ENCODE data around the gene LAMC1. TPM values are rescaled to one million over a fixed set of nuclear protein-coding genes. Genes with fewer than 3 reads are reported as not detected.

Gene LAMC1
- total RNA-seq, 2 donors from 2014 or later = 39.3 to 141 TPM

DNA sequence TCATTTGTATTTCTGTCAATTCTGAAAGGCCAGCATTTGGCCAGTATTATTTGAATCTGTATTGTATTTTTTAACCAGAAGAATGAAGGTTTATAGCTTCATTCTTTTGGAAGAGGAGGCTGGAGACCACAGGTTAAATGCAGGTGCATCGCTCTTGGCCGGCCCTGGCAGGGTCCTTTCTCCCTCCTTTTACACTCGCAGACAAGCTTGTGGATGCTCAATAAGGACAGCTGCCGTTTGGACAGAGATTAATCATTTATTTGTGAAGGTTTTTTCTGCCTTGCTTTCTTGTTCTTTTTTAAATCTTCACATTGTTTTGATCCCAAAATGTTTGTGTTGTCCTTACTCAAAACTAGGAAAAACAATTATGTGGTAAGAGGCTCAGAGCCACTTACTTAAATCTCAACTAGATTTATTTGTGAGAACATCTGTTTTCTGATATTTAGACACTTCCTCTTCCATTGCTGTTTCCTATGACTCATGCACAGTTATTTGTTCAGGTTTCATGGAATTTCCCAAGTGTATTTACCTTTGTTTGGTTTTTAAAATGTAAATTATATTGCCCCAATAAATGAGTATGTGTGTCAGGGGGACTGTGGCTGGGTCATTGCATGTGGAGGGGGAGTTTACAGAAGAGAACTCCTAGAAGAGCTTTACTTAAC lies 116.2 kb downstream of the LAMC1 start:
- TF ChIP-seq POLR2A (IDR thresholded peaks at IDR 0.05) (no peak), POLR2AphosphoS5 (IDR thresholded peaks at IDR 0.05) (peak; percentile 11)
- H3K36me3 ChIP-seq = no peaks in the 10 kb centered on the region
- H3K27me3 ChIP-seq (replicated peaks; ENCODE audit: insufficient read depth) = no peaks in the 10 kb centered on the region
- no peaks in the 10 kb centered on the region for H3K4me1 ChIP-seq (replicated peaks)
- no peaks in the 10 kb centered on the region for H3K9me3 ChIP-seq
- no peak overlapping the region for H3K4me3 ChIP-seq
- 47% methylated on average over 4 of the region's 4 CpGs for WGBS
- intact Hi-C loops (cut with DNase I) = loop anchor here (5.0 kb wide), 1 partner anchor 117 kb away; the partner anchor contains the start of gene LAMC1
- no peak overlapping the region for H3K27ac ChIP-seq
- DNase-seq (ENCODE audit: low spot score) = no peak

DNA sequence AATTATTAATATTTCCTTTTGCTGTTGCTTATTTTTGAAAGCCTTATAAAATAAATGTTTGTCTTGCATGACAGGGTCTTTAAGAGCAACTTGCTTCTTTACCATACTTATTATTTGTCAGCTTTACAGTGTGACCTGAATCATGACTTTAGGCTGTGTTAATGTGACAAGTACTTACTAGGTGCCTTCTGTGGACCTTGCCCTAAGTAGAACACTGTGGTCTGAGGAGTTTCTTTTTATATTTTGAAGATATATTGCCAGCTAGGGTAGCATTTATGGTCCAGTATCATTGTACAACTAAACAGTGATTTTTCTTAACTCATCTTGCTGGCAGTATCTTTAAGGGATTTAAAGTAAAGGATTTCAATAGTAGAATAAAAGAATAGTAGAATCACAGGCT lies 117.4 kb downstream of the LAMC1 start:
- no peak overlapping the region for H3K27ac ChIP-seq
- DNase-seq (ENCODE audit: low spot score) = no peak
- intact Hi-C loops (cut with DNase I) = loop anchor here (5.0 kb wide), 1 partner anchor 92 kb away; no protein-coding TSS in a partner anchor
- no peak for TF ChIP-seq POLR2AphosphoS5 (IDR thresholded peaks at IDR 0.05)
- no peak for TF ChIP-seq POLR2A (IDR thresholded peaks at IDR 0.05)
- TF ChIP-seq CTCF (IDR thresholded peaks at IDR 0.05) = no peak
- no peaks in the 10 kb centered on the region for H3K9me3 ChIP-seq
- no peaks in the 10 kb centered on the region for H3K36me3 ChIP-seq
- H3K27me3 ChIP-seq (replicated peaks; ENCODE audit: insufficient read depth) = no peaks in the 10 kb centered on the region
- H3K4me3 ChIP-seq = no peak overlapping the region
- H3K4me1 ChIP-seq (replicated peaks) = no peaks in the 10 kb centered on the region

GRCh38 chr1:183142171-183142570 lies 119.0 kb downstream of the LAMC1 start:
- intact Hi-C loops (cut with DNase I) = loop anchor here (5.0 kb wide), 1 partner anchor 90 kb away; no protein-coding TSS in a partner anchor
- H3K36me3 ChIP-seq = no peaks in the 10 kb centered on the region
- H3K27ac ChIP-seq = no peak overlapping the region
- no peaks in the 10 kb centered on the region for H3K9me3 ChIP-seq
- no peaks in the 10 kb centered on the region for H3K4me1 ChIP-seq (replicated peaks)
- TF ChIP-seq CTCF (IDR thresholded peaks at IDR 0.05) = no peak
- no peak for DNase-seq (ENCODE audit: low spot score)
- H3K4me3 ChIP-seq = no peak overlapping the region
- H3K27me3 ChIP-seq (replicated peaks; ENCODE audit: insufficient read depth) = no peaks in the 10 kb centered on the region
- 76% methylated on average over 2 of the region's 2 CpGs for WGBS

GRCh38 chr1:183143576-183144315 lies 120.5 kb downstream of the LAMC1 start:
- Histone ChIP-seq H3K9me3 (no peaks in the 10 kb centered on the region), H3K36me3 (no peaks in the 10 kb centered on the region), H3K27ac (no peak overlapping the region), H3K27me3 (replicated peaks; ENCODE audit: insufficient read depth) (no peaks in the 10 kb centered on the region), H3K4me3 (no peak overlapping the region), H3K4me1 (replicated peaks) (no peaks in the 10 kb centered on the region)
- intact Hi-C loops (cut with DNase I) = loop anchor here (5.0 kb wide), 1 partner anchor 89 kb away; no protein-coding TSS in a partner anchor
- no peak for DNase-seq (ENCODE audit: low spot score)
- WGBS = 54% methylated on average over 7 of the region's 7 CpGs
- no peak for TF ChIP-seq POLR2AphosphoS5 (IDR thresholded peaks at IDR 0.05)
- no peak for TF ChIP-seq CTCF (IDR thresholded peaks at IDR 0.05)
- TF ChIP-seq POLR2A (IDR thresholded peaks at IDR 0.05) = no peak

GRCh38 chr1:183144752-183145151 lies 121.5 kb downstream of the LAMC1 start:
- TF ChIP-seq POLR2A (IDR thresholded peaks at IDR 0.05) (no peak), CTCF (IDR thresholded peaks at IDR 0.05) (no peak), POLR2AphosphoS5 (IDR thresholded peaks at IDR 0.05) (no peak)
- no peak for DNase-seq (ENCODE audit: low spot score)
- no peak overlapping the region for H3K4me3 ChIP-seq
- intact Hi-C loops (cut with DNase I) = loop anchor here (5.0 kb wide), 1 partner anchor 88 kb away; no protein-coding TSS in a partner anchor
- no peaks in the 10 kb centered on the region for H3K27me3 ChIP-seq (replicated peaks; ENCODE audit: insufficient read depth)
- no peaks in the 10 kb centered on the region for H3K36me3 ChIP-seq
- H3K27ac ChIP-seq = no peak overlapping the region
- 60% methylated on average over 3 of the region's 3 CpGs for WGBS
- no peaks in the 10 kb centered on the region for H3K9me3 ChIP-seq
- H3K4me1 ChIP-seq (replicated peaks) = no peaks in the 10 kb centered on the region
